BJ (cell line): ENCODE data around the gene LRMDA. TPM values are rescaled to one million over a fixed set of nuclear protein-coding genes. Genes with fewer than 3 reads are reported as not detected.
A peak's percentile ranks its signal among the peaks of the same experiment; 100 is the strongest.

ENCODE experiments used
- CTCF ChIA-PET: fragments of 350-600 bp; formaldehyde crosslinking; extraction: SDS; loops from one replicate; lab custom pipeline; 2021; ENCODE audit warnings: antibody characterized with exemption, inconsistent platforms; lab: Yijun Ruan, JAX
- POLR2A ChIA-PET: fragments of 300-600 bp; sonication (Branson Sonifier 250); formaldehyde crosslinking; extraction: SDS; loops from one replicate; lab custom pipeline; 2021; ENCODE audit warnings: antibody characterized with exemption; lab: Charles Lee
- DNase-seq: peaks from one replicate; pipeline ENCODE4 v3.0.0-alpha.2; 2011; ENCODE audit warnings: low read depth
- H3K27me3 ChIP-seq: 2 replicates; pipeline ENCODE4 v1.6.0; 2011; ENCODE audit warnings: low read length; ENCODE audit not compliant: control insufficient read depth, insufficient read depth
- H3K36me3 ChIP-seq: 2 replicates; pipeline ENCODE4 v1.5.1; 2011; ENCODE audit warnings: low read length; ENCODE audit not compliant: control insufficient read depth, insufficient read depth
- H3K4me3 ChIP-seq: 2 replicates; pipeline ENCODE4 v1.5.1; 2011; ENCODE audit warnings: low read depth, mild to moderate bottlenecking, control low read depth, low read length
- CTCF ChIP-seq: IDR thresholded peaks from 2 replicates; pipeline ENCODE4 v1.5.1; 2011; ENCODE audit warnings: low read depth, mild to moderate bottlenecking, control low read depth, inconsistent platforms, low read length, moderate library complexity; ENCODE audit not compliant: insufficient read depth
- polyA plus RNA-seq: library from polyadenylated mRNA; depleted of rRNA; stranded (reverse); fragments of >200 nt; gene quantifications from 2 replicates; pipeline ENCODE4 v1.2.3, GENCODE V29; 2011

Gene LRMDA
- polyA plus RNA-seq, 1 experiment, result not detected

DNA sequence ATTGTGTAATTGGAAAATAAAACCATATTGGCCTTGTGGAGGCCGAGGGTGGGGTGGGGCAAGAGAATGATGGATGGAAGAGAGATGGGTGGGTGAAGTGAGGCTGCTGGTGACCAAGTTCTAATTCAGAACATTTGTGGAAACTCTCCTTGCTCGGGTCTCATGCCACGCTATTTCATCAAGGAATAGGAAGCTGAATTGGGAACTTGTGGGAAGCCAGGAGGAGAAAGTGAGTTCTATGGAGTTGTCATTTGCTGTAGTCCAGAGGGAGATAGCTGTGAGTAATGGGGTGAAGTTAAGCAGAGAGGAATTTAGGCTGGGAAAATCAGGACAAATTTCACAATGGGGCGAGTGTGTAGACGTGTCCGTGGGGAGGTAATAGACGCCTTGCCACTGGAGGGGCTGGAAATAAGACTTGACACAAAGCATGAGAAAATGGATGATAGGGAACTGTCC lies 339.2 kb downstream of the LRMDA start:
- ChIA-PET POLR2A (no interaction called here), CTCF (no interaction called here)
- TF ChIP-seq CTCF, result no peak
- no peak for DNase-seq
- Histone ChIP-seq H3K4me3 (no peak overlapping the region), H3K36me3 (no peaks in the 10 kb centered on the region), H3K27me3 (no peaks in the 10 kb centered on the region)

DNA sequence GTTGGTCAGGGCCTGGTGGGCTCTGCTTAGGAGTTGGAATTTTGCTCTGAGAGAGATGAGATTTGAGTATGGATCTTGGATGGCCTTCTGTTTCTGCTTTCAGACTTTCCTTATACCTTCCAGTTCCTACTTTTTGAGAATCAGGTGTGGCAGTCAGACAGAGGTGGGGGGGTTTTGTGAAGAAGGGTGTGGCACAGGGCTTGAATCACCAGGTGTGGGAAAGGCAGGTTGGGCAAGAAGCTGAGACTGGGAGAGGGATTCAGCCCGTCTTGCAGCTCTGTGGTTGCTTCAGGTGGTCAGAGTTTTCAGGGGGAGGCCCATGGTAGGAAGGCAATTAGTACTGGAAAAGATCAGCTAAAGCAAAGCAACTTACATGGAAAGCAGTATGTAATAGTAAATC lies 340.2 kb downstream of the LRMDA start:
- no peak for TF ChIP-seq CTCF
- ChIA-PET CTCF (no interaction called here), POLR2A (no interaction called here)
- H3K36me3 ChIP-seq, result no peaks in the 10 kb centered on the region
- no peaks in the 10 kb centered on the region for H3K27me3 ChIP-seq
- H3K4me3 ChIP-seq, result no peak overlapping the region
- DNase-seq, result no peak

DNA sequence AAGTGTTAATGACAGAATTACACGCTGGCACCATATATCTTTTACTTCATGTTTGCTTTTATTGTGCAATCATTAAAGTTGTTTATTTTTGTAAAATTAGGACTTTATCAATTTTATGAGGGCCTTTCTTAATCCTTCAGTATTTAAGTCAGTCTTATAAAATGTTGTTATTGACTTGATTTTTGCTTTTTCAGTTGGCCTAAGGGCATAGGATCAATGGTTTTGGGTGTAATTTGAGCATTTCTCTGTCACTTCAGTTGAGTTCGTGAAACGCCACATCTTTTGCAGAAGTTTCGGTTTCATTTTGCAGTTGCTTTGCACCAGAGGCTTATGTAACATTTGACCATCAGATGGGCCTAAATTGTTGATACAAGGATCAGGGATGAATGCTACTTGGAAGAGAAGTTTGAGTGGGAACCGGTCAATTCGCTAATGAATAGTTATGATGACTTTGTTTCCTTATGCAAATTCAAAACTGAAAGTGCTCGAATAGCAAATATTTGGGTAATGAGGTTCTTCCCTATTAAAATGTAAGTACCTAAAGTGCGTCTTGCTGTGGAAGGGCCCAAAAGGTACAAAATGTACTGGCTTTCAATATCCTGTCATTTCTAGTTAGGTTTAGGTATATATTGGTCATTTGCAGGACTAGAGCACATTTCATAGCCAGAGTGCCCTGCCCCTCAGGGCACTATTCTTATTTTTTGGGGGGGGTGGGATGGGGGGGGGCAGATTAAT lies 340.9 kb downstream of the LRMDA start:
- TF ChIP-seq CTCF, result no peak
- no peak for DNase-seq
- POLR2A ChIA-PET, result no interaction called here
- Histone ChIP-seq H3K27me3 (no peaks in the 10 kb centered on the region), H3K4me3 (peak overlapping the region; percentile 12; the same call in 1 of the 2 replicates), H3K36me3 (no peaks in the 10 kb centered on the region)
- CTCF ChIA-PET, result interaction anchor here (0.6 kb wide), 1 partner anchor 307 kb away, joined by 3 read pairs; no protein-coding TSS in a partner anchor

DNA sequence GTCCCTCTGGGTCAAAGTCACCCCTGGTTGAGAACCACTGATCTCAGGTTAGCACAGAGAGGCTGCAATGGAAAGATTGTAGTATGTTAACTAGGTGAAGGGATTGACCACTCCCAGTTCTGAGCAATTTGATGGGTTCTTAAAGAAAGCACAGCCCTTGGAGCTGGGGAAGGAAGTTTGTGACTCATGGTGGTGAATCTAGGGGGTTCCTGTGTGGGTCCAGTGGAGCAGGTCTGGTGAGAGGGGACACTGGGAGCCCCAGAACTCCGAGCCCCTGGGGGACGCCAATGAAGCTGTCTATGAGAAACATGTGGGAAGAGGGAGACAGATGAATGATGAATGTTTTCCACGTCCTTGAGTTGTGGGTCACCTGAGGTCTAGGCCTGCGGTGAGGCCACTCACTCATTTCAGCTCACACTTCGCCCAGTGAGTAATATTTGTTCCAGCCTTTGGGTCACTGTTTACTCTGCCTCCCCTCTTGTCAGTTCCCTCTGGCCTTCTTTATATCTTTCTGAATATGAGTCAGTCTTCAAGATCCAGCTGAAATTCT lies 341.9 kb downstream of the LRMDA start:
- CTCF ChIA-PET, result interaction anchor here (0.5 to 0.6 kb wide), 2 partner anchors 11 to 261 kb away, joined by 3 to 4 read pairs; no protein-coding TSS in a partner anchor
- POLR2A ChIA-PET, result interaction anchor here (0.7 kb wide), 1 partner anchor 900 kb away, joined by 3 read pairs; no protein-coding TSS in a partner anchor
- Histone ChIP-seq H3K27me3 (no peaks in the 10 kb centered on the region), H3K36me3 (no peaks in the 10 kb centered on the region), H3K4me3 (no peak overlapping the region)
- no peak for TF ChIP-seq CTCF
- no peak for DNase-seq
